BLaER1 (cell line): ENCODE measurements around the gene SORCS2.

Experiments used
- H3K27ac ChIP-seq: shearing (Covaris generic); formaldehyde crosslinking; 2 replicates; pipeline ENCODE4 v1.8.1; 2022
- H3K27me3 ChIP-seq: shearing (Covaris generic); formaldehyde crosslinking; 2 replicates; pipeline ENCODE4 v1.8.1; 2022
- H3K36me3 ChIP-seq: shearing (Covaris generic); formaldehyde crosslinking; 2 replicates; pipeline ENCODE4 v1.8.1; 2022
- H3K4me1 ChIP-seq: shearing (Covaris generic); formaldehyde crosslinking; 2 replicates; pipeline ENCODE4 v1.8.1; 2022
- H3K4me2 ChIP-seq: shearing (Covaris generic); formaldehyde crosslinking; 2 replicates; pipeline ENCODE4 v1.8.1; 2022
- H3K4me3 ChIP-seq: shearing (Covaris generic); formaldehyde crosslinking; 2 replicates; pipeline ENCODE4 v1.8.1; 2022
- H3K9ac ChIP-seq: shearing (Covaris generic); formaldehyde crosslinking; 2 replicates; pipeline ENCODE4 v1.8.1; 2022
- H3K9me3 ChIP-seq: shearing (Covaris generic); formaldehyde crosslinking; 2 replicates; pipeline ENCODE4 v1.8.1; 2022
- H4K20me1 ChIP-seq: shearing (Covaris generic); formaldehyde crosslinking; 2 replicates; pipeline ENCODE4 v1.8.1; 2022
- Cebpa-rat ChIP-seq: shearing (Covaris generic); IDR thresholded peaks from 2 replicates; pipeline ENCODE4 v1.8.1; 2022

Gene SORCS2

DNA sequence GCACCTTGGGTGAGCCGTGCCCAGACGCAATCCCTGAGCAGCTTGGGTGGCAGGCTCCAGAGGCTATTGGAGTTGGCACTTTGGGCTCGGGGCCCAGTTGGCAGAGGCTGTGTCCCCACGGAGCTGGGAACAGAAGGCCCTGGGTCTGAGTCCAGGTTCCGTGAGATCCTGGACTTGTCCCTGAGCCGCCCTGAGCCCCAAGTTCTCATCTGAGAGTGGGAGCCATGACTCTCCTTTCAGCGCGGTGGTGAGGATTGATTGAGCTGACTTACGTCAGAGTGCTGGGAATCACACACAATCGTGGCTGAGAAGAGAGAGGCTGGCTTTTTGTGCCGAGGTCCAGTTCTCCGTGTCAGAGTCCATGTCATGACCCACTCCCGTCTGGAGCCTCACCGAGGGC is 144.4 kb downstream of the SORCS2 start:
- Histone ChIP-seq H4K20me1 (no peaks in the 10 kb centered on the region), H3K9me3 (peaks cover 6% of the 10 kb centered on the region; the same call in 1 of the 2 replicates), H3K27ac (no peak overlapping the region), H3K4me1 (peaks cover 48% of the 10 kb centered on the region), H3K9ac (no peak overlapping the region), H3K4me3 (no peak overlapping the region), H3K27me3 (no peaks in the 10 kb centered on the region), H3K4me2 (no peak overlapping the region), H3K36me3 (no peaks in the 10 kb centered on the region)
- no peak for TF ChIP-seq Cebpa-rat

DNA sequence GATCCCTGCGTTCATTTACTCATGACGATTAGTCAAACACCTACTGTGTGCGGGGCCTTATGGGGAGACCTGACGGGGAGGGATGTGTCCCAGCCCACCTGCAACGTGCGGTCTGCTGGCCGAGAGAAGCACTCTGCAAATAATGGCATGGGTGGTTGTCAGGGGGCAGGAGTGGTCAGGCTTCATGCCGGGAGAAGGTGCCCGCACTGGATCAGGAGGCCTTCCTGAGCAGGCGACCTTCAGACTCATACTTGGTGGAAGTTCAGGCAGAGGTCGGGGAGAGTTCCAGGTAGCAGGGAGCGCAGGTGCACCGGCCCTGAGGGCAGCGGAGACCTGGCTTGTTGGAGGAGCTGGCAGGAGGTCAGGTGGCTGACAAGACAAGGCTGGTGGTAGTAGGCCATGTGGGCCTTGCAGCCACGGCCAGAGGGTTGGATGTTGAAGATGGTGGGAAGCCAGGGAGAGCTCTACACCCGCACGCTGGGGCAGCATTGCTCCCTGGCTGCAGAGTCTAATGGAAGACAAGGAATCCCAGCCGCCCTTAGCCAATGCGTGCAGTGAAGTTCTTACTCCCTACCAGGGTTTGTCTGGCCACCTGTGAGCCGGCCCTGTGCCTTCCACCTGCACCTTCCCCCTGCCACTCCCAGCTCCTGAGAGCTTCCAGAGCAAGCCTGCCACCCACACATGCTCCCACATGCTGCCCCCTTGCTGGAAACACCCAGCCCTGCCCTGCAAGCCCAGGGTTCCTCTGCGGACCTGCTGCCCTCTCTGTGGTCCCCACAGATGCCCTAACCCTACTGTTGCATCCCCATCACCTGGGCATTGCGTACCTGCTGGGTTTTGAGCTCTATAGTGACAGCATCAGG is 145.1 kb downstream of the SORCS2 start:
- Histone ChIP-seq H4K20me1 (no peaks in the 10 kb centered on the region), H3K9me3 (peaks cover 13% of the 10 kb centered on the region), H3K4me1 (peaks cover 48% of the 10 kb centered on the region), H3K36me3 (no peaks in the 10 kb centered on the region), H3K4me2 (no peak overlapping the region), H3K9ac (no peak overlapping the region), H3K4me3 (no peak overlapping the region), H3K27me3 (no peaks in the 10 kb centered on the region), H3K27ac (no peak overlapping the region)
- TF ChIP-seq Cebpa-rat = no peak

DNA sequence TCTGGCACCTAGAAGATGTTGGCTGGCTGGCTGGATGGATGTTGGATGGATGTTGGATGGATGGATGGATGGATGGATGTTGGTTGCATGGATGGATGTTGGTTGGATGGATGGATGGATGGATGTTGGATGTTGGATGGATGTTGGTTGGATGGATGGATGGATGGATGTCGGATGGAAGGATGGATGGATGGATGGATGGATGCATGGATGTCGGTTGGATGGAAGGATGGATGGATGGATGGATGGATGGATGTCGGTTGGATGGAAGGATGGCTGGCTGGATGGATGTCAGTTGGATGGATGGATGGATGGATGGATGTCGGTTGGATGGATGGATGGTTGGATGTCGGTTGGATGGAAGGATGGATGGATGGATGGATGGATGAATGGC is 145.7 kb downstream of the SORCS2 start:
- H3K4me3 ChIP-seq = no peak overlapping the region
- no peak overlapping the region for H3K27ac ChIP-seq
- no peak overlapping the region for H3K9ac ChIP-seq
- no peak overlapping the region for H3K4me2 ChIP-seq
- TF ChIP-seq Cebpa-rat = no peak
- H3K27me3 ChIP-seq = no peaks in the 10 kb centered on the region
- H3K4me1 ChIP-seq = peaks cover 42% of the 10 kb centered on the region
- peaks cover 15% of the 10 kb centered on the region for H3K9me3 ChIP-seq
- H4K20me1 ChIP-seq = no peaks in the 10 kb centered on the region
- no peaks in the 10 kb centered on the region for H3K36me3 ChIP-seq

DNA sequence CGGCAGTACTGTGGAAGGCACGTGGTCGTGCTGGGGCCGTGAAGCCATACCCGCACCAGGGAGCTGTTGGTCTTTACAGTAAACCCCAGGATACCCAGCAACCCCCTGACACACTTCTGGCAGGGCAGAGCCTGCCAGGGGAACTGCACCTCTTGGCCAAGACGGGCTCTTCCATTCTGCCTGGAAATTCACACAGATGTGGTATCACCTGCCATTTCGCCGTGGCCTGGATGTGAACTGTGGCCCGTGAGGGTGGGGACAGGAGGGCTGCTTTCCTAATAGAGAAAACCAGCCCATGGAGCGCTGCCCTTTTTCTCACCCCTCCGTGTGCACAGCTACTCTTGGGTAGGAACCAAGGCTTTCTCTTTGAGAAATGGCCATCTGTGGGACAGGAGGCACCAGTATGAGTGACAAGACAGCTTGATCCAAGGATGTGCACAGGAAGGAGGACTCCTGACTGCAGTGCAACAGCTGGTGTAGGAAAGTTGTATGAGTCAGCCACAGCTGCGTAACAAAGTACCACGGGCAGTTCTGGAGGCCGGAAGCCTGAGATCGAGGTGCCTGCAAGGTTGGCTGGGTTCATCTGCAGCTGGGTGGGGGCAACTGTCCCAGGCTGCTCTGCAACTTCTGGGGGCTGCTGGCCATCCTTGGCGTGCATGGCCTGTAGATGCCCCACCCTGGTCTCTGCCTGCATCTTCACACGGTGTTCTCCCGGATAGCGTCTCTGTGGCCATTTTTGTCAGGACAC is 146.7 kb downstream of the SORCS2 start:
- peaks cover 32% of the 10 kb centered on the region for H3K4me1 ChIP-seq
- H3K36me3 ChIP-seq = no peaks in the 10 kb centered on the region
- H3K27me3 ChIP-seq = no peaks in the 10 kb centered on the region
- peaks cover 15% of the 10 kb centered on the region for H3K9me3 ChIP-seq
- TF ChIP-seq Cebpa-rat = no peak
- H3K9ac ChIP-seq = no peak overlapping the region
- H3K27ac ChIP-seq = no peak overlapping the region
- no peak overlapping the region for H3K4me2 ChIP-seq
- H3K4me3 ChIP-seq = no peak overlapping the region
- no peaks in the 10 kb centered on the region for H4K20me1 ChIP-seq

DNA sequence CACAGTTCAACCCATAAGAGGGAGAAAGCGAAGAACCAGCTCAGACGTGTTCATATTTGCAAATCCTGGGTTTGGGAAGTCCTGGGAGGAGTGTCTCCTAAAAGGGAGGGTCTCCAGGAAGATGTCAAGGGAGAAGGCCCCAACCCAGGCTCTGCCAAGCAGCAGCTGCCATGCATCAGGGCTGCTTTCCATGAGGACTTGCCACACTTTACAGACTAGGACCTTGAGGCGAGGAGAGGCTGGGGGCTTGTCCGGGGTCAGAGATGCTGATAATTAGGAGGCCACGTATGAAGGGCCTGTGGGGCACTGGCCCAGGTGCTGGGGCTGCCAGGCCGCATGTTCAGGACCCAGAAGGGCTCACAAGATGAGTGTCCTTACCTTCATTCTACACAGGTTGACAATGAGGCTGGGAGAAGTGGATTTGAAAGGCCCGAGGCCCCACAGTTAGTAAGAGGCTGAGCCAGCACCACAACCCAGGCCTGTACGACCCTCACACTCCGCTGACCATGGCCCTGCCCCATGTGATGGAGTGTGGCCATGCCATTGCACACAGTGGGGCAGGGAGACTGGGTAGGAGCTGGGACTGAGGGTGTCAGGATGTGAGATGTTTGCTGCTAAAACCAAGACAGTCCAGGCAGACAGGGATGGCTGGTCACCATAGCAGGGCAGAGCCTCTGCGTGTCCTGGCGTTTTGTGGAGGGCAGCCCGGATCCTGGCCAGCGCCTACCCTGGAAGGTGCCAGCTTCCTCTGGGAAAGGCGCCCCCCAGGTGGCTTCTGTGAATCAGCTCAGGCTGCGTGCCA is 147.6 kb downstream of the SORCS2 start:
- TF ChIP-seq Cebpa-rat = no peak

DNA sequence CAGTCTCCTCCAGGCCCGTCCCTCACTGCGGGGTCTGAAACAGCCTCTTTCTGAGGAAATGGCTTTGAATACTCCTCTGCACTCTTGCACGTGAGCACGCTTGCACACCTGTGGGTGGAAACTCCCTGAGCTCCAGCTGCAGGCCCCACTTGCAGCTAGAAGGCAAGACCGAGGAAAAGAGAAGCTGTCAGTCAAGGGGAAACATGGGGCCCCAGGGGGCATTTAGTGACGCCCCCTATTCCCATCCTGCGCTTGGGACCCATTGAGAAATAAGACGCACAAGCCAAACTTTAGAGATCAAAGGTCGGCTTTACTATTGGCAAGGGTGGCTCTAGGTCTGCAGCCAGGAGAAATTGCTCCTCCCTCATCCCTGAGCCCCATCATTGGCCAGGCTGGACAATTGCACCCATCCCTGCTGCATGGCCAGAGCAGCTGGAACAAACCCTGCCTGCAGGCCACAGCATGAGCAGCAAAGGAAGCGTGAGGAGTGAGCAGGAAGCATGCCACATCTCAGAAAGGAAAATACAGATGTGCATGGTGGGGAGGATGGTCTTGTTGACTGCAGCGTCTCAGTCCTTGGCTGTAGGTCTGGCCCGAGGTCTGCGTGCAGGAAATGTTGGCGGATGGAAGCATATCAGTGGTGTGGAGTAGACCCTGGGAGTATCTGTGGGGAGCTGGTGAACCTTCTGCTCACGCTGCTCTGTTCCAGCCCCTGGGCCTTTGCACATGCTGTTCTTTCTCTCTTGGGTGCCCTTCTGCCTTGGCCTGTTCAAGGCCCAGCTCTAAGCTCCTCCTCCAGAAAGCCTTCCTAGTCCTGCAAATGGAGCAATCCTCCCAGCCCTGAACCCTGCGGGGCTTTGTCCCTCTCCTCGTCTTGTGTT is 148.5 kb downstream of the SORCS2 start:
- peaks cover 19% of the 10 kb centered on the region for H3K4me1 ChIP-seq
- no peaks in the 10 kb centered on the region for H3K27me3 ChIP-seq
- H3K27ac ChIP-seq = peak overlapping the region; percentile 48
- H3K36me3 ChIP-seq = no peaks in the 10 kb centered on the region
- H4K20me1 ChIP-seq = no peaks in the 10 kb centered on the region
- no peak overlapping the region for H3K4me3 ChIP-seq
- peak overlapping the region; percentile 65 for H3K4me2 ChIP-seq
- 0 out of 2 replicates have a peak overlapping the region, but pooled peaks have one; percentile 16 for H3K9ac ChIP-seq
- TF ChIP-seq Cebpa-rat = no peak; the same call in 1 of the 2 replicates
- peaks cover 21% of the 10 kb centered on the region for H3K9me3 ChIP-seq

More for the DNA sequence above, 147.6 kb downstream of the SORCS2 start:
- Histone ChIP-seq H3K27me3 (no peaks in the 10 kb centered on the region), H3K9ac (0 out of 2 replicates have a peak overlapping the region, but pooled peaks have one; percentile 16), H3K4me2 (peak overlapping the region; percentile 65), H3K4me3 (no peak overlapping the region), H3K9me3 (peaks cover 15% of the 10 kb centered on the region), H3K4me1 (peaks cover 28% of the 10 kb centered on the region), H4K20me1 (no peaks in the 10 kb centered on the region), H3K36me3 (no peaks in the 10 kb centered on the region), H3K27ac (peak overlapping the region; percentile 48)

DNA sequence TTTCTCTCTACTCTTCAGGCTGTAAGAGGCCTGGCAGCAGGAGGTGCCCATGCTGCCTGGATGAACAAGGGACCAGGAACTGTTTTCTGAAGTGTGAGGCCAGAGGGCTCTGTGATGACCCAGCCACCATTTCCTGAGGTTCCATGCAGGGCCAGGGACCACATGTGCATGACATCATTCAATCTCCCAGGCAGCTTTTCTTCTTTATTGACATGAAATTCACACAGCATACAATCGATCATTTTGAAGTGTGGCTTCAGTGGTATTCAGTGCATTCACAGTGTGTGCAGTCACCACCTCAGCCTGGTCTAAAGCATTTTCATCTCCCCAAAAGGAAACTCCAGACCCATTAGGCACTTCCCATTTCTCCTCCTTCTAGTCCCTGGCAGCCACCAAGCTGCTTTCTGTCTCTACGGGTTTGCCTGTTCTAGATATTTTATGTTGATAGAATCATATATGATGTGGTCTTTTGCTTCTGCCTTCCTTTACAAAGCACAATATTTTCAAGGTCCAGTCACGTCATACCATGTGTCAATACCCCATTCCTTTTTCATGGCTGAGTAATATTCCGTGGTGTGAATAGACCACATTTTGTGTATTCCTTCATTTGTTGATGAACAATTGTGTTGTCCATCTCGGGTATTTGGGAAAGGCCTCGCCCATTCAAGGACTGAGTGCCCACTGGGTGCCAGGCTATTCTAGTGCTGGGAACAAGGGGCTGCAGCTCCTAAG is 149.3 kb downstream of the SORCS2 start:
- no peak overlapping the region for H3K27ac ChIP-seq
- H3K9me3 ChIP-seq = peaks cover 29% of the 10 kb centered on the region

More for the DNA sequence above, 149.3 kb downstream of the SORCS2 start:
- no peaks in the 10 kb centered on the region for H4K20me1 ChIP-seq
- H3K4me3 ChIP-seq = no peak overlapping the region
- no peak for TF ChIP-seq Cebpa-rat
- H3K36me3 ChIP-seq = no peaks in the 10 kb centered on the region
- no peaks in the 10 kb centered on the region for H3K27me3 ChIP-seq
- no peak overlapping the region for H3K9ac ChIP-seq
- peaks cover 15% of the 10 kb centered on the region for H3K4me1 ChIP-seq
- no peak overlapping the region for H3K4me2 ChIP-seq
